Trophoblast cell (in vitro differentiated cells and primary cell): ENCODE results near the gene CAMK2B.

Experiments used
- DNase-seq, 2 donors: peaks; one replicate each; pipeline ENCODE4 v3.0.0-alpha.2; 2016
- H2AFZ ChIP-seq: 2 replicates; pipeline ENCODE4 v1.6.1; 2013; ENCODE audit warnings: low read length, moderate library complexity, mild to moderate bottlenecking; ENCODE audit not compliant: insufficient read depth, poor library complexity
- H2AK5ac ChIP-seq: 2 replicates; pipeline ENCODE4 v1.6.1; 2013; ENCODE audit warnings: mild to moderate bottlenecking, low read length
- H2BK120ac ChIP-seq: 2 replicates; pipeline ENCODE4 v1.6.1; 2013; ENCODE audit warnings: low read length, mild to moderate bottlenecking, moderate library complexity; ENCODE audit not compliant: insufficient read depth, poor library complexity
- H2BK12ac ChIP-seq: 2 replicates; pipeline ENCODE4 v1.6.1; 2013; ENCODE audit warnings: mild to moderate bottlenecking, low read length, moderate library complexity
- H2BK5ac ChIP-seq: 2 replicates; pipeline ENCODE4 v1.6.1; 2013; ENCODE audit warnings: low read length, low read depth, moderate library complexity, mild to moderate bottlenecking; ENCODE audit not compliant: poor library complexity
- H3K14ac ChIP-seq: 2 replicates; pipeline ENCODE4 v1.6.1; 2013; ENCODE audit warnings: mild to moderate bottlenecking, low read length
- H3K18ac ChIP-seq: 2 replicates; pipeline ENCODE4 v1.6.1; 2013; ENCODE audit warnings: mild to moderate bottlenecking, low read length
- H3K23ac ChIP-seq: 2 replicates; pipeline ENCODE4 v1.6.1; 2013; ENCODE audit warnings: low read length
- H3K27ac ChIP-seq: 2 replicates; pipeline ENCODE4 v1.5.1; 2013; ENCODE audit warnings: low read depth, mild to moderate bottlenecking, inconsistent platforms, low read length, moderate library complexity
- H3K27me3 ChIP-seq: 2 replicates; pipeline ENCODE4 v1.6.1; 2013; ENCODE audit warnings: inconsistent platforms, mild to moderate bottlenecking, low read length, moderate library complexity; ENCODE audit not compliant: insufficient read depth
- H3K36me3 ChIP-seq, 2 experiments: 1 replicate in 1 of 2; 2 replicates in 1 of 2; pipeline ENCODE4 v1.6.1; 2013; ENCODE audit warnings: low read length in 2 of 2, mild to moderate bottlenecking in 2 of 2, moderate library complexity in 1 of 2; ENCODE audit not compliant: insufficient read depth in 2 of 2, control insufficient read depth in 1 of 2
- H3K4ac ChIP-seq: 2 replicates; pipeline ENCODE4 v1.6.1; 2013; ENCODE audit warnings: low read depth, mild to moderate bottlenecking, low read length, moderate library complexity
- H3K4me1 ChIP-seq, 2 experiments: 1 replicate in 1 of 2; 2 replicates in 1 of 2; pipeline ENCODE4 v1.6.1; 2013; ENCODE audit warnings: low read length in 2 of 2, mild to moderate bottlenecking in 2 of 2, moderate library complexity in 1 of 2; ENCODE audit not compliant: insufficient read depth in 2 of 2, control insufficient read depth in 1 of 2
- H3K4me2 ChIP-seq: 2 replicates; pipeline ENCODE4 v1.6.1; 2013; ENCODE audit warnings: inconsistent platforms, mild to moderate bottlenecking, low read length, moderate library complexity
- H3K4me3 ChIP-seq: 2 replicates; pipeline ENCODE4 v1.5.1; 2013; ENCODE audit warnings: mild to moderate bottlenecking, low read depth, low read length, inconsistent platforms
- H3K79me1 ChIP-seq: one replicate; pipeline ENCODE4 v1.6.1; 2013; ENCODE audit warnings: low read length
- H3K79me2 ChIP-seq: 2 replicates; pipeline ENCODE4 v1.6.1; 2013; ENCODE audit warnings: low read length, mild to moderate bottlenecking; ENCODE audit not compliant: control insufficient read depth, insufficient read depth, poor library complexity
- H3K9ac ChIP-seq: 2 replicates; pipeline ENCODE4 v1.6.1; 2013; ENCODE audit warnings: mild to moderate bottlenecking, low read length
- H3K9me3 ChIP-seq: 2 replicates; pipeline ENCODE4 v1.6.1; 2013; ENCODE audit warnings: low read depth, mild to moderate bottlenecking, control low read depth, inconsistent platforms, low read length; ENCODE audit not compliant: insufficient read depth
- H4K12ac ChIP-seq: 2 replicates; pipeline ENCODE4 v1.6.1; 2013; ENCODE audit warnings: low read depth, mild to moderate bottlenecking, low read length, moderate library complexity
- H4K8ac ChIP-seq: 2 replicates; pipeline ENCODE4 v1.6.1; 2013; ENCODE audit warnings: low read depth, mild to moderate bottlenecking, low read length, moderate library complexity
- H4K91ac ChIP-seq: one replicate; pipeline ENCODE4 v1.6.1; 2013; ENCODE audit warnings: low read depth, mild to moderate bottlenecking, low read length, moderate library complexity
- WGBS: extraction: QIAGEN DNeasy Blood & Tissue Kit; methylation state at CpG from one replicate; pipeline ENCODE4 v1.1.7; 2013; ENCODE audit warnings: missing lambda C conversion rate; ENCODE audit not compliant: insufficient read length, insufficient coverage; ENCODE audit errors: extremely low coverage; 5-methylcytosine and 5-hydroxymethylcytosine counted together

The CAMK2B gene

DNA sequence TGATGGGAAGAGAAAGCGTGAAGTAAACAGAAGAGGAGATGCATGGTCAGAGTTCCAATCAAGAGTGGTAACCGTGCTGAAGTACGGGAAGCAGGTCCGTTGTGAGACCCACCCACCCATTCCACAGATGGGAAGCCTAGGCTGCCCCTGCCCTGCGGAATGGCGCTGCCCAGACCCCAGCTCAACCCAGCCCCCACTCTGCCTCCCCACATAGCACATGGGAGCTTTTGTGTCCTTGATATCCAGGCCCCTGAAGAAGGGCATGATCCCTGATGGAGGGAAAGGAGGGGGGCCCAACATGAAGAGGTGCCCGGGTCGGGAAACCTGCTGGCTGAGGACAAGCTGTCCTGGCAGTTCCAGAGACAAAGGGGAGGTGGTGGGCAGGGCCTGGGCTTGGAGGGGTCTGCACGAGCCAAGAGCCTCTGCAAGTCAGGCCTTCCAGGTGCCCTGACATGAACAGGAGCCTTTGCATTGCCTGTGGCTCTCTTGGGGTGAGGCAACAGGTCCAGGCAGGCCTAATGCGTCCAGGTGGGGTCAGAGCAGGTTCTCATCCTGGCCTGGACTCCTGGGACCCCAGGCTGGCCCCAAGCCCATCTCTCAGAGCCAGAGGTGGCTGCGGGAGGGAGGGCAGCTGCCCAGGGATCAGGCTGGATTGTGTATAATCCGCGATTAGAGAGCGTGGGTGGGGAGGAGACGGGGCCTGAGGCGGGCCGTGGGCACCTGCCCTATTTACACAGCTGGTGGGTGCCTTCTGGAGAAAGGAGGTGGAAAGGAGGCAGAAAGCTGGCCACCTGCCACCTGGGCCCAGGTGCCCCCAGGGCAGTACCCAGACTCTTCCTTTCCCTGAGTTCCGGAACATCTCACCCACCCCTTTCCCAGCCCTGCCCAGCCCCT is 101.1 kb downstream of the CAMK2B start:
- Histone ChIP-seq H3K9ac (no peak overlapping the region), H3K79me2 (no peaks in the 10 kb centered on the region), H2BK12ac (no peak overlapping the region), H3K23ac (no peak overlapping the region), H3K36me3 (no peaks in the 10 kb centered on the region), H3K27ac (no peak overlapping the region), H3K4me1 (no peaks in the 10 kb centered on the region), H3K4me2 (no peak overlapping the region), H2AK5ac (no peak overlapping the region), H3K4ac (no peak overlapping the region), H3K4me3 (no peak overlapping the region), H3K27me3 (no peaks in the 10 kb centered on the region), H3K9me3 (peaks cover 2% of the 10 kb centered on the region), H3K14ac (no peak overlapping the region), H2BK5ac (no peak overlapping the region), H4K12ac (no peak overlapping the region), H2AFZ (no peak overlapping the region), H3K18ac (no peak overlapping the region), H3K79me1 (no peaks in the 10 kb centered on the region), H4K91ac (no peak overlapping the region), H4K8ac (no peak overlapping the region), H2BK120ac (no peak overlapping the region)
- no peak for DNase-seq
- WGBS, result 100% methylated on average over 1 of the region's 18 CpGs

DNA sequence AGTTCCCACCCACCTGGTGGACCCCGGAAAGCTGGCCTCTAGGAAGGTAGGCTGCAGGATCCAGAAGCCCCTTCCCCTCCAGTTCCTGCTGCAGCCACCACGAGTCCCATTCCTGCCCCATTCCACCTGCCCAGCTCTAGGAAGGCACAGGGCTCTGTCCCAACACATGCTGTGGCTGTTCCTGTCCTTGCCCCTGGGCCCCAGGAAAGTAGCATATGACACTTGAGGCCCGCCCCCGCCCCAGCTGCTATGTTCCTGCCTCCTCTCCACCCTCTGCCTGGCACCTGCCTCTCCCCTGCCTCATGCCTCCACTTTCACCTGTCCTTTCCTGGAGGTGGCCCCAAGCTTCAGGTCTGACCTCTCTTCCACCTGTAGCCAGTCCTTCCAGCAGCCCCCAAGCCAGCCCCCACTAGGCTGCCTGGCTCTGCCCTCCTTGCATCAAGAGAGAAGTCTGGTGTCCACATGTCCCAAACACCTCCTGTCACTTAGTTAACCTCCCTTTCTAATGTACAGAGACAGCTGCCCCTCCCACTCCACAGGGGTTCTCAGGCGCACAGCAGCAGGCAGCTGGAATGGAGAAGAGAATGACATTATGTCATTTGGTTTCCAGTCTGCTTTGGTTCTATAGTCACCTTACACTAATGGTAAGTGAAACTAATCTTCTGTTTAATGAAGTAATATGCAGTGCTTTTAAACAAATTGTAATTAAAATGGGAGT is 101.9 kb downstream of the CAMK2B start:
- Histone ChIP-seq H3K27ac (no peak overlapping the region), H3K4me1 (no peaks in the 10 kb centered on the region), H3K79me1 (no peaks in the 10 kb centered on the region), H3K4me2 (no peak overlapping the region), H2BK120ac (no peak overlapping the region), H3K4me3 (no peak overlapping the region), H3K79me2 (no peaks in the 10 kb centered on the region), H3K18ac (no peak overlapping the region), H3K27me3 (no peaks in the 10 kb centered on the region), H3K9ac (no peak overlapping the region), H3K36me3 (no peaks in the 10 kb centered on the region), H3K23ac (no peak overlapping the region), H2BK12ac (no peak overlapping the region), H3K4ac (no peak overlapping the region), H2BK5ac (no peak overlapping the region), H3K14ac (no peak overlapping the region), H4K8ac (no peak overlapping the region), H2AK5ac (no peak overlapping the region), H3K9me3 (peaks cover 2% of the 10 kb centered on the region), H4K12ac (no peak overlapping the region), H4K91ac (no peak overlapping the region), H2AFZ (no peak overlapping the region)
- no peak for DNase-seq
- WGBS, result no CpG with 5 or more reads among the region's 5 CpGs

DNA sequence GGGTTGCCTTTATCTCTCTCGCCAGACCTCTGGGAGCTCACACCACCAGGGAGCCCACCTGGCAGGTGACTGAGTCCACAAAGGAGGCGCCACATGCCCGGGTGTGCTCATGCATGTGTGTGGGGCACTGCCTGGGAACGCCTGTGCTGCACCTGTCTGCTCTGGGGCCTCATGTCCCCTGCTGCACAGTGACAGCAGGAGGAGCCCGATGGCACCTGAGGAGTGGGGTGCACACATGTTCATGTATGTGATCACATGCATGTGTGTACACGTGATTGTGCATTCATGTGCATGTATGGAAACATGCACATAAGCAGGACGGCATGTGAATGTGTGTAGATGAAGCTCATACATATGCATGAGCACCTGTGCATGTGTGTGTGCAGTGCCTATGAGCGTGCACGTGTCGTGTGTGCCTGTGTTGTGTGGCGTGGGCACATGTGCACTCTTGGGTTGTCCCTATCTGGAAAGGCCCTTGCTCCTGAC is 102.6 kb downstream of the CAMK2B start:
- no peak overlapping the region for H3K4me3 ChIP-seq
- no peak overlapping the region for H3K18ac ChIP-seq
- no peak overlapping the region for H4K91ac ChIP-seq
- WGBS, result no CpG with 5 or more reads among the region's 11 CpGs
- no peak overlapping the region for H3K9ac ChIP-seq
- no peak overlapping the region for H3K23ac ChIP-seq
- no peak overlapping the region for H3K4me2 ChIP-seq
- DNase-seq, result no peak
- no peak overlapping the region for H4K12ac ChIP-seq
- no peaks in the 10 kb centered on the region for H3K79me1 ChIP-seq
- H2BK5ac ChIP-seq, result no peak overlapping the region
- H3K14ac ChIP-seq, result no peak overlapping the region
- no peak overlapping the region for H3K27ac ChIP-seq
- no peaks in the 10 kb centered on the region for H3K79me2 ChIP-seq
- no peak overlapping the region for H4K8ac ChIP-seq
- H2BK12ac ChIP-seq, result no peak overlapping the region
- H3K4ac ChIP-seq, result no peak overlapping the region
- H3K9me3 ChIP-seq, result peaks cover 4% of the 10 kb centered on the region
- H2BK120ac ChIP-seq, result no peak overlapping the region
- no peaks in the 10 kb centered on the region for H3K36me3 ChIP-seq
- no peak overlapping the region for H2AK5ac ChIP-seq
- H3K4me1 ChIP-seq, result peaks cover 0 to 3% of the 10 kb centered on the region in 2 experiments
- H3K27me3 ChIP-seq, result no peaks in the 10 kb centered on the region
- no peak overlapping the region for H2AFZ ChIP-seq

DNA sequence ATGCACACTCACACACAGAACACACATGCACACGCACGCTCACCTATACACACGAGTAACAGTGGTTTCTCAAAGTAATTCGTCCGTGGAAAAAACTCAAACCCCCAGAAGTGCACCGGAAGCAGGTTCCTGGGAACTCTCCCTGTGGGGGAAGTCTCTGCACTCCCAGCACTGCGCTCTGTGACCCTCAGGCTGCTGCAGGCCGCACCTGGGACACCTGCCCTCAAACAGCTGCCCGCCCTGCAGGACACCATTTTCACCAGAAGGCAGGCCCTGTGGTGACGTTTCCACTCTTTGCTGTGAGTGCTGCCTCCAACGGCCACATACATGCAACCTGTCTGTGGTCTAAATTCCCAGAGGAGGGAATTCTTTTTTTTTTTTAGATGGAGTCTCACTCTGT is 103.3 kb downstream of the CAMK2B start:
- Histone ChIP-seq H3K18ac (no peak overlapping the region), H3K27me3 (no peaks in the 10 kb centered on the region), H3K23ac (no peak overlapping the region), H3K9ac (no peak overlapping the region), H3K9me3 (peaks cover 4% of the 10 kb centered on the region), H3K4me1 (peaks cover 0 to 3% of the 10 kb centered on the region in 2 experiments), H3K79me2 (no peaks in the 10 kb centered on the region), H2AK5ac (no peak overlapping the region), H3K27ac (no peak overlapping the region), H2BK5ac (no peak overlapping the region), H3K79me1 (no peaks in the 10 kb centered on the region), H4K91ac (no peak overlapping the region), H3K14ac (no peak overlapping the region), H4K8ac (no peak overlapping the region), H2BK120ac (no peak overlapping the region), H3K4me2 (no peak overlapping the region), H3K36me3 (no peaks in the 10 kb centered on the region), H2BK12ac (no peak overlapping the region), H3K4ac (no peak overlapping the region), H2AFZ (no peak overlapping the region), H4K12ac (no peak overlapping the region), H3K4me3 (no peak overlapping the region)
- DNase-seq, result no peak
- WGBS, result no CpG with 5 or more reads among the region's 11 CpGs
